Nephron progenitor cell (in vitro differentiated cells): ENCODE results near the gene SMARCB1.
A peak's percentile ranks its signal among the peaks of the same experiment; 100 is the strongest.
"Not testable (repeated sequence)": the region's sequence is repeated elsewhere in the genome, so short reads cannot be mapped to it uniquely, and the experiment has no call there.

Source experiments
- DNase-seq: peaks from one replicate; pipeline ENCODE4 v3.0.0; 2021
- H3K27ac Mint-ChIP-seq: 2 replicates; pipeline ENCODE4 v1.8.0; 2021; ENCODE audit warnings: mild to moderate bottlenecking, moderate library complexity, mixed read lengths
- H3K27me3 Mint-ChIP-seq: 2 replicates; pipeline ENCODE4 v1.8.0; 2021; ENCODE audit warnings: mild to moderate bottlenecking, low read depth, mixed read lengths; ENCODE audit not compliant: poor library complexity
- H3K36me3 Mint-ChIP-seq: 2 replicates; pipeline ENCODE4 v1.8.0; 2021; ENCODE audit warnings: low read depth, mixed read lengths
- H3K4me1 Mint-ChIP-seq: 2 replicates; pipeline ENCODE4 v1.8.0; 2021; ENCODE audit warnings: mixed read lengths
- H3K4me3 Mint-ChIP-seq: 2 replicates; pipeline ENCODE4 v1.8.0; 2021; ENCODE audit warnings: mild to moderate bottlenecking, moderate library complexity, mixed read lengths
- H3K9me3 Mint-ChIP-seq: 2 replicates; pipeline ENCODE4 v1.8.0; 2021; ENCODE audit warnings: mild to moderate bottlenecking, moderate library complexity, mixed read lengths
- TF ChIP-seq, protein P1 (sequence below): fragments of 200-600 bp; sonication (generic); IDR thresholded peaks from 2 replicates; pipeline ENCODE4 v1.5.0; 2021; ENCODE audit warnings: antibody characterized with exemption

The SMARCB1 gene

DNA sequence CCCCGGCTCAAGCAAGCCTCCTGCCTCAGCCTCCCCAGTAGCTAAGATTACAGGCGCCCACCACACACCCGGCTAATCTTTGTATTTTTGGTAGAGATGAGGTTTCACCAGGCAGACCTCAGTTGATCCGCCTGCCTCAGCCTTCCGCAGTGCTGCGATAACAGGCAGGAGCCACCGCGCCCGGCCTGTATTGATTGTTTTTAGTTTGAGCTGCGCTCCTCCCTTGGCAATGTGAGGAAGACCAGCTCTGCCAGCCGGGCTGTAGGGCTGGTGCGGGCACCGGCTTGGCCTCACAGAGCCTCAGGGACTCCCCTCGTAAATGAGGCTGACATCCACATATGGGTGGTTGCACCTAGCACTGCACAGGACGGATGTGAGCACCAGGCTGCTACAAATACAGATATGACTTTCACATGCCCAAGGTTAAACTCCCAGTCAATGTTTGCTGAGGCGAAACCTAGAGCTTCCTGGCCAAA is 63.4 kb downstream of the SMARCB1 start:
- H3K27ac Mint-ChIP-seq, result no peak overlapping the region
- no peaks in the 10 kb centered on the region for H3K9me3 Mint-ChIP-seq
- H3K36me3 Mint-ChIP-seq, result no peaks in the 10 kb centered on the region

DNA sequence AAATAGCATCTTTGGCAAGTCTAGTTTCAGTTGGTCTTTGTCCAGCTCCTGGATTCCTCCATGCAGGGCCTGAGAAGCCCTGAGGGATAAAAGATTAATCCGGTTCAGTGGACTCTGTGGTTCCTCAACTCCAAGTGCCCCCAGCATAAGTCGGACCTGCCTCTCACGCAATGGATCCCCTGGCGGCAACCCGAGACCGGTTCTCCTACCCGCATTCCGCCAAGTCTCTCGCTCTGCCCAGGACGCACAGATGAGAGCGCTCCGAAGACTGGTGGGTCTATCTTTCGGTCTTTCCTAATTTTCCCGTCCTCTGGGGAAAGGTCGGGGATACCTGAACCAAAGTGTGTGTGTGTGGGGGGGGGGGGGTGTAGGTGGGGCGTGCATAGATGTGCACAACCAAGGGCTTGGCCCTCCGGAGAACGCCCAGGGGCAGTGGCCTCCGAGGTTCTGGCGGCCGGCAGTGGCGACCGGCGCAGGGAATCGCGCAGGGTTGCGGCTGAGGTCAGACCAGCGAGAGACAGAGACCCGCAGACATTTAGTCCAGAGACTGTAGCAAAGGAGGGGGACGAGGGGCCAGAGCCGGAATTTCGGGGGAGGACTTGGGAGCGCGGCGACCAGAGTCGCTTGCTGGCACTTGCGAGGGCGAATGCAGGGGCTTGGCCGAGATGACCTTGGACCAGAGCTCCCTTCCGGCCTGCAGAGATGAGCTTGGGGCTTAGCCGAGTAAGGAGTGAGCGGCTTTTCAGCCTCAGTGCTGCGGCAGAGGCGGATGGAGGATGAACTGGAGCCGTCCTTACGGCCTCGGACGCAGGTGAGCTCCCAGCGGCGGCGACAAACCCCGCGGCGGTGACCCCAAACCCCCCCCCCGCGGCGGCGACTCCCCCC is 70.2 kb downstream of the SMARCB1 start:
- H3K4me3 Mint-ChIP-seq, result peak overlapping the region; percentile 86
- no peaks in the 10 kb centered on the region for H3K9me3 Mint-ChIP-seq
- DNase-seq, result peak; percentile 61
- no peaks in the 10 kb centered on the region for H3K36me3 Mint-ChIP-seq
- H3K27me3 Mint-ChIP-seq, result no peaks in the 10 kb centered on the region
- TF ChIP-seq, protein P1, sequence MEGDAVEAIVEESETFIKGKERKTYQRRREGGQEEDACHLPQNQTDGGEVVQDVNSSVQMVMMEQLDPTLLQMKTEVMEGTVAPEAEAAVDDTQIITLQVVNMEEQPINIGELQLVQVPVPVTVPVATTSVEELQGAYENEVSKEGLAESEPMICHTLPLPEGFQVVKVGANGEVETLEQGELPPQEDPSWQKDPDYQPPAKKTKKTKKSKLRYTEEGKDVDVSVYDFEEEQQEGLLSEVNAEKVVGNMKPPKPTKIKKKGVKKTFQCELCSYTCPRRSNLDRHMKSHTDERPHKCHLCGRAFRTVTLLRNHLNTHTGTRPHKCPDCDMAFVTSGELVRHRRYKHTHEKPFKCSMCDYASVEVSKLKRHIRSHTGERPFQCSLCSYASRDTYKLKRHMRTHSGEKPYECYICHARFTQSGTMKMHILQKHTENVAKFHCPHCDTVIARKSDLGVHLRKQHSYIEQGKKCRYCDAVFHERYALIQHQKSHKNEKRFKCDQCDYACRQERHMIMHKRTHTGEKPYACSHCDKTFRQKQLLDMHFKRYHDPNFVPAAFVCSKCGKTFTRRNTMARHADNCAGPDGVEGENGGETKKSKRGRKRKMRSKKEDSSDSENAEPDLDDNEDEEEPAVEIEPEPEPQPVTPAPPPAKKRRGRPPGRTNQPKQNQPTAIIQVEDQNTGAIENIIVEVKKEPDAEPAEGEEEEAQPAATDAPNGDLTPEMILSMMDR, result no peak
- H3K4me1 Mint-ChIP-seq, result peaks cover 32% of the 10 kb centered on the region
- peak overlapping the region; percentile 98 for H3K27ac Mint-ChIP-seq

More for the DNA sequence above, 63.4 kb downstream of the SMARCB1 start:
- Mint-ChIP-seq H3K4me3 (no peak overlapping the region), H3K27me3 (no peaks in the 10 kb centered on the region), H3K4me1 (peaks cover 35% of the 10 kb centered on the region)
- TF ChIP-seq, protein P1, result no peak
- DNase-seq, result no peak

DNA sequence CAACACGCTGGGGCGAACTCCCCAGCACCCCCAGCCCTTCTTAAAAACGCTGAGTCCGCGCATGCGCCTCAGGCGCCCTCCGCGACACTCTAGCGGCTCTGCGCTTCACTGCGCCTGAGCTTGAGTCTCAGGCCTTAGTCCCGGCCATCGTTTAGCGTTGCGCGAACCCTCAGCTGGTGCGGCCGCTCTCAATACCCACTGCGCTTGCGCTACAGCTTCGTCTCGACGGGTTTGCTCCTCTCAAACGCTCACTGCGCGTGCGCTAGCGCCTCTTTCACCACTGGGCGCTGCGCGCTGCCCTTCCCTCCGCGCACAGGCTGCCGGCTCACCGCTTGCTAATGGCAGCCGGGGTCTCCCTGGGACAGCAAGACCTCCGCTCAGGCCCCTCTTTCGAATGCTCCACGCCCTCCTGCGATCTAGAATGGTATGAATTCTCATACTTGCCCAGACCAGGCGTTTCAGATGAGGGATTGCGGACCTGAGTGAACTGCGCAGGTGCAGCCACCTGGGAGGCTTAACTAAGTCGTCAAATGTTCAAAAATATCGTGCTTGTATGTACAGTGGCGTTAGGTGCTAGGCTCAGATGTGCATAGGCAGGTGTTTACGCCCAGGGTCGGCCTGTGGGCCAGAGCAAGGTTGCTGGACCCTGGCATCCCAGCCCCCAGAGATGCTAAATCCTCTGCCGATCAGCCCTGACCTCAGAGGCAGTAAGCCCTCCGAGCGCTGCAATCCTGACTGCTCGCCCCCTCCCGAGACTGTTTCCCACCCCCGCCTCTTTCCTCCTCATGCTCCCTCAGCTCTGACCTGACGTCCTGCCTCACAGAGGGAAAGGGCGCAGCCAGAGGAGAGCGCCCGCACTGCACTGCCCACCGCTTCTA is 71.1 kb downstream of the SMARCB1 start, which contains the start of gene SLC2A11:
TSS of gene SLC2A11 (plus strand) at position 270 of the 878 bp plus-strand sequence. CDS start at position 395, 125 bp downstream.
- peaks cover 35% of the 10 kb centered on the region for H3K4me1 Mint-ChIP-seq
- TF ChIP-seq, protein P1, result no peak
- peak within 1 kb of the TSS; percentile 98 for H3K27ac Mint-ChIP-seq
- peak within 1 kb of the TSS; percentile 86 for H3K4me3 Mint-ChIP-seq
- no peaks in the 10 kb centered on the region for H3K27me3 Mint-ChIP-seq
- H3K36me3 Mint-ChIP-seq, result peaks cover 1% of the 10 kb centered on the region
- DNase-seq, result peak; percentile 98
- no peaks in the 10 kb centered on the region for H3K9me3 Mint-ChIP-seq

DNA sequence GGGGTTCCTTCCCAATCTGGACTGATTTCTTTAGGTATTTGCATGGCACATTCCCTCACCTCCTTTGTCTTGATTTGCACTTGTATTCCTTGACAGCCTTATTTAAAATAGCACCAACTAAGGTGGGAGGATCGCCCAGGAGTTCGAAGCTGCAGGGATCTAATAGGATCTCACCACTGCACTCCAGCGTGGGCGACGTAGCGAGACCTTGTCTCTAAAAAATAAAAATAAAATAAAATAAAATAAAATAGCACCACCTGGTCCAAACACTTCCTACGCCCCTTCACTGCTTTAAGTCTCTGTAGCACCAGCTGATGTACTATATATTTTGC is 71.7 kb downstream of the SMARCB1 start:
- H3K36me3 Mint-ChIP-seq, result peaks cover 6% of the 10 kb centered on the region
- no peaks in the 10 kb centered on the region for H3K27me3 Mint-ChIP-seq
- TF ChIP-seq, protein P1, result no peak
- H3K4me1 Mint-ChIP-seq, result peaks cover 35% of the 10 kb centered on the region
- peak overlapping the region; percentile 93 for H3K27ac Mint-ChIP-seq
- no peak for DNase-seq
- peak overlapping the region; percentile 86 for H3K4me3 Mint-ChIP-seq
- no peaks in the 10 kb centered on the region for H3K9me3 Mint-ChIP-seq

DNA sequence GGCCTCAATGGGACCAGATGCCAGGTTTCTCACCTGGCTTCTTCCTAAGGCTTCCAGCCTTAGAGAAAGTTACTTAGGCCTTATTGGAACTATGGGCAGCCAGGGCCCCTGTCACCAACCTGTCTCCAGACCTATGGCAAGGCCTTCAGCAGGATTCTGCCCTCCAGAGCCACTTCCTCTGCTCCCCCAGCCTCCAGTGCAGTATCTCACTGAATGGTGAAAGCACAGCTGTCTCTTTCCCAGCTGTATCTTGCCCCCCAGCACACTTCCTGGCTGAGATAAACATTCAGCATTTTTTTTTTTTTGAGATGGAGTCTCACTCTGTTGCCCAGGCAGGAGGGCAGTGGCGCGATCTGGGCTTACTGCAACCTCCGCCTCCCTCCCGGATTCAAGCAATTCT is 72.4 kb downstream of the SMARCB1 start:
- Mint-ChIP-seq H3K4me3 (peak overlapping the region; percentile 86), H3K36me3 (peaks cover 11% of the 10 kb centered on the region), H3K9me3 (no peaks in the 10 kb centered on the region), H3K4me1 (peaks cover 35% of the 10 kb centered on the region), H3K27ac (no peak overlapping the region), H3K27me3 (no peaks in the 10 kb centered on the region)
- no peak for DNase-seq
- TF ChIP-seq, protein P1, result no peak

DNA sequence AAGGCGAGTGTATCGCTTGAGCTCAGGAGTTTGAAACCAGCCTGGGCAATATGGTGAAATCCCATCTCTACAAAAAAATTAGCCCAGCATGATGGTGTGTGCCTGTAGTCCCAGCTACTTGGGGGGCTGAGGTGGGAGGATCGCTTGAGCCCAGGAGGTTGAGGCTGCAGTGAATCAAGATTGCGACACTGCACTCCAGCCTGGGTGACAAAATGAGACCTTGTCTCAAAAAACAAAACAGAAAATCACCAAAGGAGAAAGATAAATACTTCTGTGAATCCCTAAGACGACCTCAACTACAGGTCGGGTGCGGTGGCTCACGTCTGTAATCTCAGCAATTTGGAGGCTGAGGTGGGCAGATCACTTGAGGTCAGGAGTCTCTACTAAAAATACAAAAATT is 73.4 kb downstream of the SMARCB1 start:
- H3K9me3 Mint-ChIP-seq, H3K27ac Mint-ChIP-seq, DNase-seq, H3K27me3 Mint-ChIP-seq, H3K4me3 Mint-ChIP-seq: not testable (repeated sequence)
- Mint-ChIP-seq H3K4me1 (peaks cover 35% of the 10 kb centered on the region), H3K36me3 (peaks cover 12% of the 10 kb centered on the region)
